ENCODE measurements around the gene SSBP2. TPM values are rescaled to one million over a fixed set of nuclear protein-coding genes. Genes with fewer than 3 reads are reported as not detected.

SSBP2 gene
- total RNA-seq, 1 experiment from 2014 or later: 5.2 TPM

DNA sequence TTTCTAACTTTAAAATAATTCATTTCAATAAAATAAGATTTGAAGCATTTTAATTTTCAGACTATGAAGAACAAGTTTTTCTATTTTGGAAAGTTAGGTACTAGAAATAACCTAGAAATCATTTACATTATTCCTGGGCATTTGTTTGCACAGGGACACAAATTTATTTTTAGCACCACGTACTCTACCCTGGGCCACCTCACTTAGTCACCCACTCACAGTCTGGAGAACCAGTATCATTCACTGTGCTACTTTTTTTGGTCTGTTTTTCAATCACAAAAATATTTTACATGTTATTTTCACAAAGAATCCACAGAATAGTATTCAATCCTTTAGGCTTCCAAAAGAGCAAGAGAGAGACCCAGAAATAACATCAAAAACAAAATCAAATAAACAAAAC, 228.3 kb downstream of the SSBP2 start:
- no peak overlapping the region for H2AFZ ChIP-seq (ENCODE audit: low read depth, low read length, poor library complexity, severe bottlenecking)
- no TSS peak for BruUV-seq (replicated peaks)
- POLR2A ChIA-PET: no interaction called here
- H3K27ac ChIP-seq (ENCODE audit: low read depth, low read length): no peak overlapping the region
- H3K79me2 ChIP-seq (ENCODE audit: insufficient read depth, low read length): no peaks in the 10 kb centered on the region
- H3K4me2 ChIP-seq (ENCODE audit: low read length): no peak overlapping the region
- no peaks in the 10 kb centered on the region for H3K9me3 ChIP-seq (ENCODE audit: control insufficient read depth in 1 of 2, insufficient read depth in 1 of 2, low read depth in 1 of 2, low read length in 2 of 2)
- no peak overlapping the region for H3K4me3 ChIP-seq (replicated peaks in 1 of 2; ENCODE audit: low read depth in 1 of 2, low read length in 2 of 2)
- no peaks in the 10 kb centered on the region for H3K27me3 ChIP-seq (ENCODE audit: insufficient read depth, low read length)
- TF ChIP-seq, protein P1, sequence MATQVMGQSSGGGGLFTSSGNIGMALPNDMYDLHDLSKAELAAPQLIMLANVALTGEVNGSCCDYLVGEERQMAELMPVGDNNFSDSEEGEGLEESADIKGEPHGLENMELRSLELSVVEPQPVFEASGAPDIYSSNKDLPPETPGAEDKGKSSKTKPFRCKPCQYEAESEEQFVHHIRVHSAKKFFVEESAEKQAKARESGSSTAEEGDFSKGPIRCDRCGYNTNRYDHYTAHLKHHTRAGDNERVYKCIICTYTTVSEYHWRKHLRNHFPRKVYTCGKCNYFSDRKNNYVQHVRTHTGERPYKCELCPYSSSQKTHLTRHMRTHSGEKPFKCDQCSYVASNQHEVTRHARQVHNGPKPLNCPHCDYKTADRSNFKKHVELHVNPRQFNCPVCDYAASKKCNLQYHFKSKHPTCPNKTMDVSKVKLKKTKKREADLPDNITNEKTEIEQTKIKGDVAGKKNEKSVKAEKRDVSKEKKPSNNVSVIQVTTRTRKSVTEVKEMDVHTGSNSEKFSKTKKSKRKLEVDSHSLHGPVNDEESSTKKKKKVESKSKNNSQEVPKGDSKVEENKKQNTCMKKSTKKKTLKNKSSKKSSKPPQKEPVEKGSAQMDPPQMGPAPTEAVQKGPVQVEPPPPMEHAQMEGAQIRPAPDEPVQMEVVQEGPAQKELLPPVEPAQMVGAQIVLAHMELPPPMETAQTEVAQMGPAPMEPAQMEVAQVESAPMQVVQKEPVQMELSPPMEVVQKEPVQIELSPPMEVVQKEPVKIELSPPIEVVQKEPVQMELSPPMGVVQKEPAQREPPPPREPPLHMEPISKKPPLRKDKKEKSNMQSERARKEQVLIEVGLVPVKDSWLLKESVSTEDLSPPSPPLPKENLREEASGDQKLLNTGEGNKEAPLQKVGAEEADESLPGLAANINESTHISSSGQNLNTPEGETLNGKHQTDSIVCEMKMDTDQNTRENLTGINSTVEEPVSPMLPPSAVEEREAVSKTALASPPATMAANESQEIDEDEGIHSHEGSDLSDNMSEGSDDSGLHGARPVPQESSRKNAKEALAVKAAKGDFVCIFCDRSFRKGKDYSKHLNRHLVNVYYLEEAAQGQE (IDR thresholded peaks at IDR 0.05; ENCODE audit: low read depth): no peak
- no peak for TF ChIP-seq FOSL1 (IDR thresholded peaks at IDR 0.05; ENCODE audit: low read depth)
- TF ChIP-seq POLR2AphosphoS5 (IDR thresholded peaks at IDR 0.05; ENCODE audit: low read depth, low read length): no peak
- no peak for TF ChIP-seq TCF7L2 (IDR thresholded peaks at IDR 0.05; ENCODE audit: borderline replicate concordance, extremely low read depth, insufficient read depth, insufficient read length)
- no peak for TF ChIP-seq ZNF274 (IDR thresholded peaks at IDR 0.05; ENCODE audit: low read depth, low read length)
- TF ChIP-seq, protein P2, sequence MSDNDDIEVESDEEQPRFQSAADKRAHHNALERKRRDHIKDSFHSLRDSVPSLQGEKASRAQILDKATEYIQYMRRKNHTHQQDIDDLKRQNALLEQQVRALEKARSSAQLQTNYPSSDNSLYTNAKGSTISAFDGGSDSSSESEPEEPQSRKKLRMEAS (IDR thresholded peaks at IDR 0.05): no peak
- no peak for TF ChIP-seq EZH2phosphoT487 (IDR thresholded peaks at IDR 0.05; ENCODE audit: borderline replicate concordance)
- TF ChIP-seq JUND (IDR thresholded peaks at IDR 0.05): no peak
- no peak for TF ChIP-seq EGR1 (IDR thresholded peaks at IDR 0.05; ENCODE audit: low read depth)
- TF ChIP-seq, protein P3, sequence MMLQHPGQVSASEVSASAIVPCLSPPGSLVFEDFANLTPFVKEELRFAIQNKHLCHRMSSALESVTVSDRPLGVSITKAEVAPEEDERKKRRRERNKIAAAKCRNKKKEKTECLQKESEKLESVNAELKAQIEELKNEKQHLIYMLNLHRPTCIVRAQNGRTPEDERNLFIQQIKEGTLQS (IDR thresholded peaks at IDR 0.05): no peak
- TF ChIP-seq ZFX (IDR thresholded peaks at IDR 0.05): no peak
- H3K9me2 ChIP-seq (ENCODE audit: insufficient read depth): no peaks in the 10 kb centered on the region
- no peaks in the 10 kb centered on the region for H4K20me1 ChIP-seq (ENCODE audit: insufficient read depth)
- no peaks in the 10 kb centered on the region for H3K4me1 ChIP-seq (ENCODE audit: control insufficient read depth in 1 of 2, insufficient read depth in 2 of 2, low read length in 2 of 2)
- RAD21 ChIA-PET (ENCODE audit: low non-redundant PET in 1 of 2, low total read pairs in 2 of 2, uncharacterized antibody in 2 of 2, unreplicated experiment in 2 of 2): no interaction called here
- no peak overlapping the region for H3K9ac ChIP-seq (ENCODE audit: low read length)
- no peaks in the 10 kb centered on the region for H3K36me3 ChIP-seq (ENCODE audit: control insufficient read depth in 1 of 2, insufficient read depth in 2 of 2, low read length in 2 of 2)
- no peak for ATAC-seq
- CTCF ChIA-PET: no interaction called here
- intact Hi-C loops (cut with micrococcal nuclease): no loop called here
- no peak for DNase-seq (ENCODE audit: low read depth, low spot score)

All from HCT116 (cell line).